H9 (cell line): Measurements from ENCODE around the gene ROBO1. TPM values are rescaled to one million over a fixed set of nuclear protein-coding genes. Genes with fewer than 3 reads are reported as not detected.

Source experiments
- DNase-seq: peaks from one replicate; pipeline ENCODE4 v3.0.0-alpha.2; 2017
- H2AFZ ChIP-seq: one replicate; pipeline ENCODE4 v1.6.1; 2013; ENCODE audit warnings: mild to moderate bottlenecking, low read length, control low read depth, moderate library complexity
- H2AK5ac ChIP-seq: 2 replicates; pipeline ENCODE4 v1.6.1; 2013; ENCODE audit warnings: low read length, control low read depth, mixed read lengths; ENCODE audit not compliant: insufficient read length
- H2BK120ac ChIP-seq: one replicate; pipeline ENCODE4 v1.6.1; 2013; ENCODE audit warnings: low read depth, mild to moderate bottlenecking, low read length, control low read depth, inconsistent platforms; ENCODE audit not compliant: poor library complexity, severe bottlenecking
- H2BK12ac ChIP-seq: 2 replicates; pipeline ENCODE4 v1.6.1; 2013; ENCODE audit warnings: low read length, control low read depth, mixed read lengths, low read depth; ENCODE audit not compliant: insufficient read length
- H2BK15ac ChIP-seq: 2 replicates; pipeline ENCODE4 v1.6.1; 2013; ENCODE audit warnings: low read depth, low read length, control low read depth
- H2BK20ac ChIP-seq: one replicate; pipeline ENCODE4 v1.6.1; 2013; ENCODE audit warnings: low read depth, mild to moderate bottlenecking, low read length, control low read depth, inconsistent platforms; ENCODE audit not compliant: poor library complexity, severe bottlenecking
- H2BK5ac ChIP-seq: 2 replicates; pipeline ENCODE4 v1.6.1; 2013; ENCODE audit warnings: low read length, control low read depth, mixed read lengths; ENCODE audit not compliant: insufficient read length
- H3K14ac ChIP-seq: 2 replicates; pipeline ENCODE4 v1.6.1; 2013; ENCODE audit warnings: low read length, control low read depth; ENCODE audit not compliant: insufficient read depth
- H3K18ac ChIP-seq: 2 replicates; pipeline ENCODE4 v1.6.1; 2013; ENCODE audit warnings: low read depth, mild to moderate bottlenecking, mixed read lengths, low read length, control low read depth; ENCODE audit not compliant: insufficient read length
- H3K23ac ChIP-seq: 2 replicates; pipeline ENCODE4 v1.6.1; 2013; ENCODE audit warnings: low read length, control low read depth, mixed read lengths, low read depth; ENCODE audit not compliant: insufficient read length
- H3K23me2 ChIP-seq: 2 replicates; pipeline ENCODE4 v1.6.1; 2013; ENCODE audit warnings: low read depth, mild to moderate bottlenecking, mixed read lengths, low read length, control low read depth; ENCODE audit not compliant: insufficient read length, poor library complexity, severe bottlenecking
- H3K27ac ChIP-seq: 2 replicates; pipeline ENCODE4 v1.5.1; 2013; ENCODE audit warnings: low read length, control low read depth, mixed read lengths, low read depth; ENCODE audit not compliant: insufficient read length
- H3K27me3 ChIP-seq: 2 replicates; pipeline ENCODE4 v1.6.1; 2013; ENCODE audit warnings: low read length, control low read depth, inconsistent platforms; ENCODE audit not compliant: insufficient read depth
- H3K4ac ChIP-seq: 2 replicates; pipeline ENCODE4 v1.6.1; 2013; ENCODE audit warnings: low read depth, mild to moderate bottlenecking, control low read depth, inconsistent platforms, low read length, moderate library complexity
- H3K4me1 ChIP-seq: 2 replicates; pipeline ENCODE4 v1.6.1; 2013; ENCODE audit warnings: low read length, control low read depth, inconsistent platforms; ENCODE audit not compliant: insufficient read depth
- H3K4me2 ChIP-seq: 2 replicates; pipeline ENCODE4 v1.6.1; 2013; ENCODE audit warnings: low read length, control low read depth, mixed read lengths; ENCODE audit not compliant: insufficient read length, insufficient read depth
- H3K56ac ChIP-seq: 2 replicates; pipeline ENCODE4 v1.6.1; 2013; ENCODE audit warnings: low read depth, mild to moderate bottlenecking, mixed read lengths, low read length, control low read depth; ENCODE audit not compliant: insufficient read length
- H3K79me1 ChIP-seq: 2 replicates; pipeline ENCODE4 v1.6.1; 2013; ENCODE audit warnings: low read depth, mild to moderate bottlenecking, moderate library complexity, low read length, control low read depth, inconsistent platforms; ENCODE audit not compliant: insufficient read depth, poor library complexity, severe bottlenecking
- H3K79me2 ChIP-seq: 2 replicates; pipeline ENCODE4 v1.6.1; 2013; ENCODE audit warnings: low read length, control low read depth, inconsistent platforms; ENCODE audit not compliant: insufficient read depth
- H3K9ac ChIP-seq: 2 replicates; pipeline ENCODE4 v1.6.1; 2013; ENCODE audit warnings: low read length, control low read depth, mixed read lengths; ENCODE audit not compliant: insufficient read length; ENCODE audit errors: extremely low read depth
- H3K9me3 ChIP-seq: one replicate; pipeline ENCODE4 v1.6.1; 2013; ENCODE audit warnings: low read depth, low read length, inconsistent platforms; ENCODE audit not compliant: control insufficient read depth
- H3T11ph ChIP-seq: one replicate; pipeline ENCODE4 v1.6.1; 2013; ENCODE audit warnings: mild to moderate bottlenecking, low read length, control low read depth, inconsistent platforms
- H4K20me1 ChIP-seq: one replicate; pipeline ENCODE4 v1.6.1; 2013; ENCODE audit not compliant: control insufficient read depth, insufficient read length, insufficient read depth
- H4K5ac ChIP-seq: 2 replicates; pipeline ENCODE4 v1.6.1; 2013; ENCODE audit warnings: low read depth, mild to moderate bottlenecking, mixed read lengths, low read length, control low read depth; ENCODE audit not compliant: insufficient read length
- H4K8ac ChIP-seq: replicated peaks from 2 replicates; pipeline ENCODE4 v1.6.1; 2013; ENCODE audit warnings: low read length, control low read depth, mixed read lengths, low read depth; ENCODE audit not compliant: insufficient read length
- H4K91ac ChIP-seq: 2 replicates; pipeline ENCODE4 v1.6.1; 2013; ENCODE audit warnings: low read depth, mild to moderate bottlenecking, moderate library complexity, mixed read lengths, low read length, control low read depth; ENCODE audit not compliant: insufficient read length
- H3K27ac Mint-ChIP-seq, 3 experiments: 2 replicates in 2 of 3; 3 replicates in 1 of 3; pipeline ENCODE4 v1.8.0; 2020 to 2021; ENCODE audit warnings: mixed read lengths in 3 of 3, mild to moderate bottlenecking in 1 of 3, moderate library complexity in 1 of 3
- H3K27me3 Mint-ChIP-seq: 2 replicates; pipeline ENCODE4 v1.8.0; 2021; ENCODE audit warnings: low read depth, mild to moderate bottlenecking, moderate library complexity, mixed read lengths
- H3K36me3 Mint-ChIP-seq, 3 experiments: 2 replicates in 2 of 3; 3 replicates in 1 of 3; pipeline ENCODE4 v1.8.0; 2020 to 2021; ENCODE audit warnings: low read depth in 3 of 3, mixed read lengths in 3 of 3; ENCODE audit not compliant: insufficient read depth in 1 of 3
- H3K4me1 Mint-ChIP-seq, 2 experiments: 2 replicates each; pipeline ENCODE4 v1.8.0; 2020; ENCODE audit warnings: mixed read lengths in 2 of 2
- H3K4me3 Mint-ChIP-seq, 2 experiments: 2 replicates in 1 of 2; 3 replicates in 1 of 2; pipeline ENCODE4 v1.8.0; 2020 to 2021; ENCODE audit warnings: mild to moderate bottlenecking in 2 of 2, mixed read lengths in 2 of 2, moderate library complexity in 1 of 2
- H3K9me3 Mint-ChIP-seq, 2 experiments: 2 replicates in 1 of 2; 3 replicates in 1 of 2; pipeline ENCODE4 v1.8.0; 2020; ENCODE audit warnings: mild to moderate bottlenecking in 2 of 2, mixed read lengths in 2 of 2, moderate library complexity in 1 of 2
- CTCF ChIP-seq: fragments of 200-600 bp; sonication (generic); conservative IDR thresholded peaks from 3 replicates; pipeline ENCODE4 v1.8.0; 2021; ENCODE audit warnings: antibody characterized with exemption, mild to moderate bottlenecking
- WGBS: extraction: QIAGEN DNeasy Blood & Tissue Kit; methylation state at CpG from one replicate; pipeline ENCODE4 v1.1.7; 2013; ENCODE audit warnings: missing lambda C conversion rate, low lambda C conversion rate, mixed read lengths; ENCODE audit not compliant: insufficient read length; ENCODE audit errors: extremely low coverage; 5-methylcytosine and 5-hydroxymethylcytosine counted together
- total RNA-seq: library from RNA; stranded (reverse); gene quantifications from 2 replicates; pipeline ENCODE4 v1.2.1, GENCODE V29; 2021

Gene ROBO1
- total RNA-seq, 1 experiment from 2014 or later, result 62.7 TPM

GRCh38 chr3:79568938-79569337 is 198.9 kb downstream of the ROBO1 start:
- Histone ChIP-seq H2BK15ac (no peak overlapping the region), H3K4ac (no peak overlapping the region), H2AK5ac (no peak overlapping the region), H3T11ph (no peak overlapping the region), H4K5ac (no peak overlapping the region), H3K79me2 (no peaks in the 10 kb centered on the region), H4K8ac (no peak overlapping the region), H3K9ac (no peak overlapping the region), H3K9me3 (no peaks in the 10 kb centered on the region), H2BK120ac (no peak overlapping the region), H4K91ac (no peak overlapping the region), H2AFZ (no peak overlapping the region), H4K20me1 (no peaks in the 10 kb centered on the region), H3K18ac (no peak overlapping the region), H3K14ac (no peak overlapping the region), H3K27ac (no peak overlapping the region), H3K27me3 (no peaks in the 10 kb centered on the region), H3K56ac (no peak overlapping the region), H2BK20ac (no peak overlapping the region), H3K4me2 (no peak overlapping the region), H2BK12ac (no peak overlapping the region), H3K23me2 (no peaks in the 10 kb centered on the region), H3K79me1 (no peaks in the 10 kb centered on the region), H3K4me1 (no peaks in the 10 kb centered on the region), H3K23ac (no peak overlapping the region), H2BK5ac (no peak overlapping the region)
- DNase-seq, result no peak
- Mint-ChIP-seq H3K27ac (no peak overlapping the region), H3K36me3 (no peaks in the 10 kb centered on the region), H3K4me3 (no peak overlapping the region), H3K4me1 (no peaks in the 10 kb centered on the region), H3K27me3 (no peaks in the 10 kb centered on the region), H3K9me3 (no peaks in the 10 kb centered on the region)
- TF ChIP-seq CTCF, result no peak
- no CpG with 5 or more reads among the region's 10 CpGs for WGBS
